ENCODE data around the gene MICALL2.
A peak's percentile ranks its signal among the peaks of the same experiment; 100 is the strongest.

MICALL2 gene

DNA sequence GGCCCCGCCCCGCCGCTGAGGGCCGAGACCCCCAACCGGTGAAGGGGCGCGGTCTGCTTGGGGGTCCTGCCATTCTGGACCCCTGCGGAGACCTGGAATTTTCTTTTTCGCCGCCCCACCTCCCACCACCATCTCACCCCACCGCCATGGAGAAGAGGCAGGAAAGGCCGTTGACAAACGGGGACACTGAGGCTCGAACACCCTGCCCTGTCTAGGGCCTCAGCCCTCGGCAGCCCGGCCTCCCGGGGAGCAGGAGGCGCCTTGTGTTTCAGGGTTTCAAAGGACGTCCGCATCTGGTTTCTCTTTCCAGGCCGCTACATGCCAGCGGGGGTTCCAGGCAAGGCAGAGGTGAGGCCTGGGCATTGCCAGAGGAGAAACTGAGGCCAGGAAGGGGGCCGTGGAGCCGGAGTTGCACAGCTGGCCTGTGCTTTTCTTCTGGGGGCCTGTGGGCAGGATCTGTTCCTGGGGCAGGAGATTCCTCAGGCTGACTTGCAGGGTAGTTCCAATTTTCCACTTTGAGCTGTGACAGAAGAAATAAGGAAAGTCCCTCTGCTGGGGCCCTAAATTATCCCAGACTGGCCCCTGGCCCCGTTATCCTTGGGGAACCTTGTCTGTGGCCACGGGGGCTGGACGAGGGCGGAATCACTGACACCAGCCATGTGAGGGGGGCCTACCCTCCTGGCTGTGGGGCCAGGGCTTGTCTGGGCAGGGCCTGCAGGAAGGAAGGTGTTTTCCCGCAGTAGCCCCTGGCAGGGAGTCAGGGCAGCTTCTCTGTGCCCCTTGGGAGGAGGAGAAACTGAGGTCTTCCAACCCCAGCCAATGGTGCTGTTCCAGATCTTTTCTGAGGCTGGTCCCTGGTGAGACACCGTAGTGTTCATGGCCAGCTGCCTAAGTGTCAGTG is 900 bp upstream of the MICALL2 start:
- H3K9me3 ChIP-seq (ENCODE audit: control insufficient read depth, insufficient read depth, low read length) = no peaks in the 10 kb centered on the region
- TF ChIP-seq, protein P1, sequence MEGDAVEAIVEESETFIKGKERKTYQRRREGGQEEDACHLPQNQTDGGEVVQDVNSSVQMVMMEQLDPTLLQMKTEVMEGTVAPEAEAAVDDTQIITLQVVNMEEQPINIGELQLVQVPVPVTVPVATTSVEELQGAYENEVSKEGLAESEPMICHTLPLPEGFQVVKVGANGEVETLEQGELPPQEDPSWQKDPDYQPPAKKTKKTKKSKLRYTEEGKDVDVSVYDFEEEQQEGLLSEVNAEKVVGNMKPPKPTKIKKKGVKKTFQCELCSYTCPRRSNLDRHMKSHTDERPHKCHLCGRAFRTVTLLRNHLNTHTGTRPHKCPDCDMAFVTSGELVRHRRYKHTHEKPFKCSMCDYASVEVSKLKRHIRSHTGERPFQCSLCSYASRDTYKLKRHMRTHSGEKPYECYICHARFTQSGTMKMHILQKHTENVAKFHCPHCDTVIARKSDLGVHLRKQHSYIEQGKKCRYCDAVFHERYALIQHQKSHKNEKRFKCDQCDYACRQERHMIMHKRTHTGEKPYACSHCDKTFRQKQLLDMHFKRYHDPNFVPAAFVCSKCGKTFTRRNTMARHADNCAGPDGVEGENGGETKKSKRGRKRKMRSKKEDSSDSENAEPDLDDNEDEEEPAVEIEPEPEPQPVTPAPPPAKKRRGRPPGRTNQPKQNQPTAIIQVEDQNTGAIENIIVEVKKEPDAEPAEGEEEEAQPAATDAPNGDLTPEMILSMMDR (IDR thresholded peaks at IDR 0.05; ENCODE audit: low read depth, low read length, poor library complexity, severe bottlenecking) = no peak
- TF ChIP-seq EZH2phosphoT487 (IDR thresholded peaks at IDR 0.05; ENCODE audit: borderline replicate concordance, low read length) = no peak
- H3K27ac ChIP-seq (ENCODE audit: low read depth, low read length) = no peak overlapping the region
- no peaks in the 10 kb centered on the region for H3K79me2 ChIP-seq (ENCODE audit: control insufficient read depth, low read length)
- no peaks in the 10 kb centered on the region for H3K36me3 ChIP-seq (ENCODE audit: control insufficient read depth, low read length)
- H4K20me1 ChIP-seq (ENCODE audit: control insufficient read depth, insufficient read depth, low read depth, low read length) = no peaks in the 10 kb centered on the region
- peaks cover 22% of the 10 kb centered on the region for H3K4me1 ChIP-seq (ENCODE audit: control insufficient read depth, low read length)
- peak overlapping the region; percentile 27 for H3K4me3 ChIP-seq (ENCODE audit: low read length)
- 0 out of 2 replicates have a peak, but pooled peaks cover 2% of the 10 kb centered on the region for H3F3A ChIP-seq (ENCODE audit: control insufficient read depth, insufficient read depth)
- H3K9me2 ChIP-seq (replicated peaks; ENCODE audit: control insufficient read depth, low read length) = no peaks in the 10 kb centered on the region
- peaks cover 12% of the 10 kb centered on the region for H3K27me3 ChIP-seq (ENCODE audit: control insufficient read depth, low read length)
- peak overlapping the region; percentile 63 for H3K4me2 ChIP-seq (ENCODE audit: low read length)

DNA sequence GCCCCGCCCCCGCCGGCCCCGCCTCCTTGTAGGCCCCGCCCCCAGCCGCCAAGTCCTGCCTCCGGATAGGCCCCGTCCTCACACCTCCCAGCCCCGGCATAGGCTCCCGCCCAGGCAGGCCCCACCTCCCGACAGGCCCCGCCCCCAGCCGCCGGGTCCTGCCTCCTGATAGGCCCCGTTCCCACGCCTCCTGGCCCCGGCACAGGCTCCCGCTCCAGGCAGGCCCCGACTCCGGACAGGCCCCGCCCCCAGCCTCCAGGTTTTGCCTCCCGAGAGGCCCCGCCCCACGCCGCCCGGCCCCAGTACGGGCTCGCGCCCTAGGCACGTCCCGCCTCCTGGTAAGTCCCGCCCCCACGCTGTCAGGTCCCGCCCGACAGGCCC is 232 bp upstream of the MICALL2 start:
- Histone ChIP-seq H3K4me2 (ENCODE audit: low read length) (peak overlapping the region; percentile 63), H3K4me3 (ENCODE audit: low read length) (peak overlapping the region; percentile 57), H3K9me3 (ENCODE audit: control insufficient read depth, insufficient read depth, low read length) (no peaks in the 10 kb centered on the region), H3K36me3 (ENCODE audit: control insufficient read depth, low read length) (no peaks in the 10 kb centered on the region), H3K27ac (ENCODE audit: low read depth, low read length) (no peak overlapping the region), H3K27me3 (ENCODE audit: control insufficient read depth, low read length) (peaks cover 12% of the 10 kb centered on the region), H3F3A (ENCODE audit: control insufficient read depth, insufficient read depth) (0 out of 2 replicates have a peak, but pooled peaks cover 2% of the 10 kb centered on the region), H3K79me2 (ENCODE audit: control insufficient read depth, low read length) (no peaks in the 10 kb centered on the region), H3K9me2 (replicated peaks; ENCODE audit: control insufficient read depth, low read length) (no peaks in the 10 kb centered on the region), H3K4me1 (ENCODE audit: control insufficient read depth, low read length) (peaks cover 22% of the 10 kb centered on the region), H4K20me1 (ENCODE audit: control insufficient read depth, insufficient read depth, low read depth, low read length) (no peaks in the 10 kb centered on the region)
- TF ChIP-seq, protein P1 (IDR thresholded peaks at IDR 0.05; ENCODE audit: low read depth, low read length, poor library complexity, severe bottlenecking) = no peak
- TF ChIP-seq EZH2phosphoT487 (IDR thresholded peaks at IDR 0.05; ENCODE audit: borderline replicate concordance, low read length) = no peak

DNA sequence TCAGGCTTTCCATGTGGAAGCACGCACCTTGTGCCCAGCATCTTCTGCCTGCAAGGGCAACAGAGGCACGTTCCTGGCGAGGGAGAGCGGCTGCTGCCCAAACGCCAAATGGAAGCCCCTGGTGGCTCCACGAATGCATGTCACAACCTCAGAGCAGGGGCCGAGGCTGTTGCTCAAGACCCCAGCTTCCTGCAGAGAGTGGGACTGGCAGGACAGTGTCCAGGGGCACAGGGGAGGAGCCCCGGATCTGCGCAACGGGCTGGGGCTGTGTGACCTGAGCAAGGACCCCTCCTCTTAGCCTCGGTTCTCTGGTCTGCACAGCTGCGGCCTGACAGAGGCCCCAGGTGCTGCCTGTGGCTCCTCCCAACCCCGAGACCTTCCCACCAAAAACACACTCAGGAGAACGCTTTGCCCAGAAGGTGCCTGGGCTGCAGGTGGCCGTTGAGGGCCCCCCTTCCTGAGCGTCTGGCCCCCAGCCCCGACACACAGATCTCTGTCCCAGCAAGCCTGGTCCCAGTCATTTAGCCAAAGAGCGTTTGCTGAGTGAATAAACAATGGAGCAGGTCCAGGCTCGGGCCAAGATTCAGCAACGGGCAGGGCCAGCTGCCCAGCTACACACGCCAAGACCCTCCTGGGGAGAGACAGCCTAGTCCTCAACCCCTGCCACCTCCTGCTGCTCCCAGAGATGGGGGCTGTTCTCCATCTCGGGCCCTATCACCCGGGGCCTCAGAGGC is 1.2 kb downstream of the MICALL2 start:
- no peaks in the 10 kb centered on the region for H4K20me1 ChIP-seq (ENCODE audit: control insufficient read depth, insufficient read depth, low read depth, low read length)
- TF ChIP-seq, protein P1 (IDR thresholded peaks at IDR 0.05; ENCODE audit: low read depth, low read length, poor library complexity, severe bottlenecking) = no peak
- TF ChIP-seq EZH2phosphoT487 (IDR thresholded peaks at IDR 0.05; ENCODE audit: borderline replicate concordance, low read length) = no peak
- H3K36me3 ChIP-seq (ENCODE audit: control insufficient read depth, low read length) = no peaks in the 10 kb centered on the region
- peaks cover 22% of the 10 kb centered on the region for H3K4me1 ChIP-seq (ENCODE audit: control insufficient read depth, low read length)
- H3K4me3 ChIP-seq (ENCODE audit: low read length) = no peak overlapping the region
- H3K27me3 ChIP-seq (ENCODE audit: control insufficient read depth, low read length) = peaks cover 12% of the 10 kb centered on the region
- H3K79me2 ChIP-seq (ENCODE audit: control insufficient read depth, low read length) = no peaks in the 10 kb centered on the region
- peak overlapping the region; percentile 63; the same call in 1 of the 2 replicates for H3K4me2 ChIP-seq (ENCODE audit: low read length)
- no peak overlapping the region for H3K27ac ChIP-seq (ENCODE audit: low read depth, low read length)
- no peaks in the 10 kb centered on the region for H3K9me2 ChIP-seq (replicated peaks; ENCODE audit: control insufficient read depth, low read length)
- 0 out of 2 replicates have a peak, but pooled peaks cover 2% of the 10 kb centered on the region for H3F3A ChIP-seq (ENCODE audit: control insufficient read depth, insufficient read depth)
- H3K9me3 ChIP-seq (ENCODE audit: control insufficient read depth, insufficient read depth, low read length) = no peaks in the 10 kb centered on the region
